IPS-18a (cell line): ENCODE results near the gene ARPC1B.

ENCODE experiments used
- H3K27ac ChIP-seq: one replicate; pipeline ENCODE4 v1.5.1; 2013; ENCODE audit warnings: low read length
- H3K27me3 ChIP-seq: one replicate; pipeline ENCODE4 v1.6.1; 2013; ENCODE audit warnings: mild to moderate bottlenecking, low read length; ENCODE audit not compliant: control insufficient read depth, insufficient read depth
- H3K36me3 ChIP-seq: one replicate; pipeline ENCODE4 v1.6.1; 2013; ENCODE audit warnings: low read depth, low read length; ENCODE audit not compliant: control insufficient read depth
- H3K4me1 ChIP-seq: one replicate; pipeline ENCODE4 v1.6.1; 2013; ENCODE audit warnings: low read depth, low read length; ENCODE audit not compliant: control insufficient read depth
- H3K4me3 ChIP-seq: one replicate; pipeline ENCODE4 v1.5.1; 2013; ENCODE audit warnings: low read length
- H3K9ac ChIP-seq: one replicate; pipeline ENCODE4 v1.6.1; 2013; ENCODE audit warnings: mild to moderate bottlenecking, low read length, moderate library complexity
- H3K9me3 ChIP-seq: one replicate; pipeline ENCODE4 v1.6.1; 2013; ENCODE audit warnings: low read depth, low read length; ENCODE audit not compliant: control insufficient read depth

The ARPC1B gene

GRCh38 chr7:99394188-99394502 is 19.6 kb downstream of the ARPC1B start:
- Histone ChIP-seq H3K27ac (no peak overlapping the region), H3K4me1 (peaks cover 3% of the 10 kb centered on the region), H3K9me3 (no peaks in the 10 kb centered on the region), H3K9ac (no peak overlapping the region), H3K36me3 (peaks cover 43% of the 10 kb centered on the region), H3K27me3 (no peaks in the 10 kb centered on the region), H3K4me3 (no peak overlapping the region)

- Histone ChIP-seq H3K9me3 (no peaks in the 10 kb centered on the region), H3K9ac (no peak overlapping the region), H3K4me1 (peaks cover 3% of the 10 kb centered on the region), H3K4me3 (no peak overlapping the region), H3K27me3 (no peaks in the 10 kb centered on the region), H3K27ac (no peak overlapping the region), H3K36me3 (peaks cover 53% of the 10 kb centered on the region)
These were observed 21.2 kb downstream of the ARPC1B start for GRCh38 chr7:99395616-99396327.

- no peak overlapping the region for H3K9ac ChIP-seq
- H3K9me3 ChIP-seq, result no peaks in the 10 kb centered on the region
- peaks cover 3% of the 10 kb centered on the region for H3K4me1 ChIP-seq
- H3K27ac ChIP-seq, result no peak overlapping the region
- no peaks in the 10 kb centered on the region for H3K27me3 ChIP-seq
- H3K4me3 ChIP-seq, result no peak overlapping the region
- H3K36me3 ChIP-seq, result peaks cover 60% of the 10 kb centered on the region
These were observed 22.1 kb downstream of the ARPC1B start for GRCh38 chr7:99396418-99397296.

- Histone ChIP-seq H3K9ac (no peak overlapping the region), H3K9me3 (no peaks in the 10 kb centered on the region), H3K27me3 (no peaks in the 10 kb centered on the region), H3K4me1 (peaks cover 3% of the 10 kb centered on the region), H3K36me3 (peaks cover 65% of the 10 kb centered on the region), H3K4me3 (no peak overlapping the region), H3K27ac (no peak overlapping the region)
These were observed 22.9 kb downstream of the ARPC1B start for GRCh38 chr7:99397297-99397983.

- Histone ChIP-seq H3K27ac (no peak overlapping the region), H3K9ac (no peak overlapping the region), H3K36me3 (peaks cover 78% of the 10 kb centered on the region)
These were observed 24.4 kb downstream of the ARPC1B start for GRCh38 chr7:99398891-99399445.

GRCh38 chr7:99399597-99399996 is 25.1 kb downstream of the ARPC1B start:
- Histone ChIP-seq H3K36me3 (peaks cover 82% of the 10 kb centered on the region), H3K4me1 (no peaks in the 10 kb centered on the region)

More at GRCh38 chr7:99398891-99399445, 24.4 kb downstream of the ARPC1B start:
- H3K4me1 ChIP-seq, result no peaks in the 10 kb centered on the region
- H3K9me3 ChIP-seq, result no peaks in the 10 kb centered on the region
- H3K4me3 ChIP-seq, result no peak overlapping the region
- H3K27me3 ChIP-seq, result no peaks in the 10 kb centered on the region

GRCh38 chr7:99402854-99403253 is 28.3 kb downstream of the ARPC1B start:
- peaks cover 7% of the 10 kb centered on the region for H3K4me1 ChIP-seq
- H3K27me3 ChIP-seq, result no peaks in the 10 kb centered on the region
- H3K36me3 ChIP-seq, result peaks cover 55% of the 10 kb centered on the region
- H3K27ac ChIP-seq, result no peak overlapping the region
- no peak overlapping the region for H3K4me3 ChIP-seq
- H3K9ac ChIP-seq, result no peak overlapping the region
- no peaks in the 10 kb centered on the region for H3K9me3 ChIP-seq

More at GRCh38 chr7:99399597-99399996, 25.1 kb downstream of the ARPC1B start:
- Histone ChIP-seq H3K4me3 (no peak overlapping the region), H3K27ac (no peak overlapping the region), H3K27me3 (no peaks in the 10 kb centered on the region), H3K9ac (no peak overlapping the region), H3K9me3 (no peaks in the 10 kb centered on the region)

- Histone ChIP-seq H3K4me3 (no peak overlapping the region), H3K27me3 (no peaks in the 10 kb centered on the region), H3K4me1 (peaks cover 7% of the 10 kb centered on the region), H3K9ac (no peak overlapping the region), H3K9me3 (no peaks in the 10 kb centered on the region), H3K36me3 (peaks cover 49% of the 10 kb centered on the region), H3K27ac (no peak overlapping the region)
These were observed 29.2 kb downstream of the ARPC1B start for GRCh38 chr7:99403764-99404163.

- no peak overlapping the region for H3K27ac ChIP-seq
- H3K9ac ChIP-seq, result no peak overlapping the region
- H3K9me3 ChIP-seq, result no peaks in the 10 kb centered on the region
- no peak overlapping the region for H3K4me3 ChIP-seq
- peaks cover 42% of the 10 kb centered on the region for H3K36me3 ChIP-seq
- H3K4me1 ChIP-seq, result peaks cover 7% of the 10 kb centered on the region
- H3K27me3 ChIP-seq, result no peaks in the 10 kb centered on the region
These were observed 29.9 kb downstream of the ARPC1B start for GRCh38 chr7:99404235-99404976.

GRCh38 chr7:99404977-99405320 is 30.4 kb downstream of the ARPC1B start:
- peaks cover 37% of the 10 kb centered on the region for H3K36me3 ChIP-seq

GRCh38 chr7:99406557-99406956 is 32.0 kb downstream of the ARPC1B start:
- peaks cover 32% of the 10 kb centered on the region for H3K36me3 ChIP-seq
- peak overlapping the region; percentile 94 for H3K9ac ChIP-seq
- peak overlapping the region; percentile 88 for H3K4me3 ChIP-seq
- no peaks in the 10 kb centered on the region for H3K27me3 ChIP-seq
- no peak overlapping the region for H3K27ac ChIP-seq
- H3K9me3 ChIP-seq, result no peaks in the 10 kb centered on the region
- H3K4me1 ChIP-seq, result peaks cover 11% of the 10 kb centered on the region

More at GRCh38 chr7:99404977-99405320, 30.4 kb downstream of the ARPC1B start:
- H3K9me3 ChIP-seq, result no peaks in the 10 kb centered on the region
- H3K4me1 ChIP-seq, result peaks cover 9% of the 10 kb centered on the region
- no peak overlapping the region for H3K27ac ChIP-seq
- no peak overlapping the region for H3K4me3 ChIP-seq
- H3K9ac ChIP-seq, result no peak overlapping the region
- H3K27me3 ChIP-seq, result no peaks in the 10 kb centered on the region
